GM12892 (cell line): ENCODE results near the gene PRORP.

Experiments
- POLR2A ChIP-seq: IDR thresholded peaks from 2 replicates; pipeline ENCODE4 v1.6.1; 2011; ENCODE audit warnings: low read depth, low read length, control low read depth
- POLR2AphosphoS5 ChIP-seq: IDR thresholded peaks from 2 replicates; pipeline ENCODE4 v1.6.1; 2011; ENCODE audit warnings: low read depth, low read length, control low read depth

DNA sequence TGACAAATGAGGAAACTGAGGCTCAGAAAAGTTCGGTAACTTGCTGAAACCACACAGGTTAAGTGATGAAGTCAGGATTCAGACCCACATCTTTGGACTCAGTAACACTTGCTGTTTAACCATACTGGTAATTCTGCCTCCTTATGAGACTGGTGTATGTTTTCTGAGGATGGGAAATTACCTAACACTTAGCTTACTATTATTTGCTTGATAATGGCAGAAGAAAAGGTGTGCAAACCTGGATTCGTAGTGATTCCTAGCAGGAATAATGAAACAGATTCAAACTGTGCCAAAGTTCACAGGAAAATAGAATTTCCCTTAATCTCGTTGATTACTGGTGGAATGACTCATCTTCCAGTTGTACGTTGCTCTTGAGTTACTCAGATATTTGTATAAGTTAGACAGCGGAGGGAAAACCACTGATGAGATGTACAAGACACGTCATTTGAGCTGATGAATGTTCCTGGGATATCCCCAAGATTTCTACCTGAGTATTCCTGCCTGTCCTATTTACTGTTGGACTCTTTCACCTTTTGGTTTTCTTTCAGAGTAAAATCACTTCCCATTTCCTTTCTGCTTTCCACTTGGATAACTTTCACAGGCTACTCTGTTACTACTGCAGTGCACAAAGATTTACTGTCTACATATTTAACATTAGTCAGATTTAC, 37.5 kb downstream of the PRORP start:
- TF ChIP-seq POLR2AphosphoS5, result no peak
- TF ChIP-seq POLR2A, result no peak
